ENCODE measurements around the gene TESK2.

Gene TESK2

DNA sequence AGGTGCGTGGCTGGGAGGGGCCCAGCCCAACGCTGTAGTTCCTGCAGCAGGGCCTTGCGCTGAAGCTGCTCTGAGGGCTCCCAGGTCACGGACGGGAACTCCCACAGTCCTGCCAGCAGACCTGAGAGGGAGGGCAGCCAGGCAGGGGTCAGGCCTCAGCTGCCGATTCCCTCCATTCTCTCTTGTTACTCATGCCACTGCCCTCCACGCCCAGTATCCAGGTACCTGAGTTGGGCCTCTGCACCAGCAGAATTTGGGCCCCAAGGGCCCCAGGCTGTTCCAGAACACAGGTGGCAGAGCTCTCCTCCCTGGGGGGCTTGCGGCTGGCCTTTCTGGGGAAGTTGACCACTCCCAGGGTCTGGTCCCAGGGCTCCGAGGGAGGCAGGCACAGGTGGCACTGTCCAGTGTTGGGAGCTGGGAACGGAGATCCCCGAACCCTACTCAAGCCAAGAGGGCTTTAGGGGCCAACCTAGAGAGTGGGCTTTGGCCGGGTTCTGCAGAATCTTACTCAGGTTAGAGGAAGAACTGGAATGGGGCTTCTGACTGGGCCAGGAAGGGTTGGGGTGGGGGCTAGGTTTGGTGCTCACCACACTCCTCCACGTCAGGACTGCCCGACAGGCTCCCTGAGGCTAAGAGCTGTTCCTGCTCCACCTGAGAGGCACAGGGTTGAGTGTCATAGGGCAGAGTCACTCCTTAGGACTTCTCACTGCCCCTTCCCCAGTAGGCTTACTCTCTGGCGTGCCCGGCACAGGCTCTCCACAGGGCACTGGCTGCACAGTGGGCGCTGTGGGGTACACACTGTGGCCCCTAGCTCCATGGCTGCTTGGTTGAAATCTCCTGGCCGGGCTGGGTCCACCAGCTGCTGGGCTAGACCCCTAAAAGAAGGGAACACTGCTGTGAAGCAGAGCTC is 159.3 kb downstream of the TESK2 start:
- DNase-seq = no peak

DNA sequence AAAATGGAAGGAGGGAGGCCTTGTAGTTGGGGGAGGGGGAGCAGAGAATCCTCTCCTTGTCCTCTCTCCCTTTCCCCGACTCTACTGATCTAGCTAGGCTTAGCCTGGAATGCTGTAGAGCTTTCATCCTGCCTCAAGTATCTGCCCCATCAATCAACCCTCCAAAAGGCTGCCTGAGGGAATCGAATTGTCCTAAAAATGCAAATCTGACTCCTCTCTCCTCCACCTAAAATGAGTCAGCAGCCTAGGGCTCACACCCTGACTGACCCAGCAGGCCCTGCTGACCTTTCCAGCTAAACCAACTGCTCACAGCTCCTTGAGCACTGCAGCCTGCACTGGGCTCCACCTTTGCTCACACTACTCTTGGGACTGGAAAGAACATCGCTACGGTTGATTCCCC is 161.5 kb downstream of the TESK2 start:
- peak; percentile 13 for DNase-seq

- DNase-seq = no peak
Observed at GRCh38 chr1:45328680-45329079, 162.3 kb downstream of the TESK2 start.

DNA sequence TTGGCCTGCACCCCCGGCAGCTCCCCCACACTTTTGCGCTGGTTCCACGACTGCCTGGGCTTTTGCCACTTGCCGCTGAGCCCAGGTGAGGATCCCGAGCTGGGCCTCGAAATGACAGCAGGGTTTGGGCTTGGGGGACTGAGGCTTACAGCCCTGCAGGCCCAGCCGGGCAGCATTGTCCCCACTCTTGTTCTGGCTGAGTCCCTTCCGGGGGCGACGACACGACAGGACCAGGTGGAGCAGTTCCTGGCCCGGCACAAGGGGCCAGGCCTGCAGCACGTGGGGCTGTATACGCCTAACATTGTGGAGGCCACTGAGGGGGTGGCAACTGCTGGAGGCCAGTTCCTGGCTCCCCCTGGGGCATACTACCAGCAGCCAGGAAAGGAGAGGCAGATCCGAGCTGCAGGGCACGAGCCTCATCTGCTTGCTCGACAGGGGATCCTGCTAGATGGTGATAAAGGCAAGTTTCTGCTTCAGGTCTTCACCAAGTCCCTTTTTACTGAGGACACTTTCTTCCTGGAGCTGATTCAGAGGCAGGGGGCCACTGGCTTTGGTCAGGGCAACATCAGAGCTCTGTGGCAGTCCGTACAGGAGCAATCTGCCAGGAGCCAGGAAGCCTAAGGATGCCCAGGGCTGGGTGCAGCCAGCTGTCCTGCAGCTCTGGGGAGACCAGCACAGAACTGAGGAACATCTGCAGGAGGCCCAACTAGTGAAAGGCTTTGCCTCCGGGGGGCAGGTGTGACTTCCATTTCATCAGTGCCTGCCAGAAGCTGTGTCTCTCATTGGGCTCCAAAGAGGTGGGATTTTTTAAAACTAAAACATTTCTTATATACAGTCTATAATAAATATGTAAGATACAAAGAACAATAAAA is 163.1 kb downstream of the TESK2 start:
- DNase-seq = peak; percentile 54

DNA sequence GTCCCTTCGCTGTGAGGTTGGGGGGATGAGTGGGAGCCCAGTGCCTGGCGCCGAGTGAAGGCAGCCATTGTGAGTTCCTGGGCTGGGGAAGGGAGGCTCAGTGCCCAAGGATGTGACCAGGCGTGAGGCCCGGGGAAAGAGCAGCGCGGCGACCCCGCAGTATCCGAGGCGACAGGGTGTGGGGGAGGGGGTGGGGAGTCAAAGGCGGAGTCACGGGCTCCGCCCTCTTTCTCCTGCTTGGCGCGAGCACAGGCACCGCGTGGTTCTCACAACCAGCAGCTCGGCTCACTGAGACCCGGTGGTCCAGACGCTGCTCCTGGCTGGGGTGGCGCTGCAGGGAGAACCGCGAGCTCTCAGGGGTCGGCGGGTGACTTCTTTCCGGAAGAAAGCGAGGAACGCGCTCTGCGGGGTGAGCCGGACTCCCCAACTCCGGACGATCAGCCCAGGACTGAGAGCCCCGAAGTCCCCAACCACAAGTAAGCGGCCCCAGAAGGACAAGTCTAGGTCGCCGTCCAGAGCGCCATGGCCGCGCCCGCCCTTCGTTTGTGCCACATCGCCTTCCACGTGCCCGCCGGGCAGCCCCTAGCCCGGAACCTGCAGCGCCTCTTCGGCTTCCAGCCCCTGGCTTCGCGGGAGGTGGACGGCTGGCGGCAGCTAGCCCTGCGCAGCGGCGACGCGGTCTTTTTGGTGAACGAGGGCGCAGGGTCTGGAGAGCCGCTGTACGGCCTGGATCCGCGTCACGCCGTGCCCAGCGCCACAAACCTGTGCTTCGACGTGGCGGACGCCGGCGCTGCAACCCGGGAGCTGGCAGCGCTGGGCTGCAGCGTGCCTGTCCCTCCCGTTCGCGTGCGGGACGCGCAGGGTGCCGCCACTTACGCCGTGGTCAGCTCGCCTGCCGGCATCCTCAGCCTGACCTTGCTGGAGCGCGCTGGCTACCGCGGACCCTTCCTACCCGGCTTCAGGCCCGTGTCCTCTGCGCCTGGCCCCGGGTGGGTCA is 164.0 kb downstream of the TESK2 start, which contains the start of gene HPDL:
HPDL (plus strand) TSS at position 269 of the 997 bp plus-strand sequence; CDS start at position 523, 254 bp downstream.
- peak; percentile 80 for DNase-seq

GRCh38 chr1:45325851-45326506 is 165.0 kb downstream of the TESK2 start:
- DNase-seq = peak; percentile 26

DNA sequence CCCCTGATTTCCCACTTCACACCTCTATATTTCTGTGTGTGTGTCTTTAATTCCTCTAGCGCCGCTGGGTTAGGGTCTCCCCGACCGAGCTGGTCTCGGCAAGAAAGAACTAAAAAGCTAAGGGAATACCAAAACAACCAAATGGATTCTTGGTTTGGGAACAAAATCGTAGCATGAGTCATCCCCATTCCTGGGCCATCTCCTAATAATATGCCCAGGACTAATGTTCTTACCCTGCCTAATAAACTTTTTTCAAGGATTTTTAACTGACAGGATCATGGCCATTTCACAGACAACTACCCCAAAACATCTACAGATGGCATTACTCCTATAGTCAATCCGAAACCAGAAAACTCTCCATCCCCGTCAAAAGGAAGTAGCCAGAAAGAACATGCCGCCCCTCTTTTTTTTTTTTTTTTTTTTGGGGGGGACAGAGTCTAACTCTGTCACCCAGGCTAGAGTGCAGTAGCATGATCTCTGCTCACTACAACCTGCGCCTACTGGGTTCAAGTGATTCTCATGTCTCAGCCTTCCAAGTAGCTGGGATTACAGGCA is 168.4 kb downstream of the TESK2 start:
- DNase-seq = no peak

DNA sequence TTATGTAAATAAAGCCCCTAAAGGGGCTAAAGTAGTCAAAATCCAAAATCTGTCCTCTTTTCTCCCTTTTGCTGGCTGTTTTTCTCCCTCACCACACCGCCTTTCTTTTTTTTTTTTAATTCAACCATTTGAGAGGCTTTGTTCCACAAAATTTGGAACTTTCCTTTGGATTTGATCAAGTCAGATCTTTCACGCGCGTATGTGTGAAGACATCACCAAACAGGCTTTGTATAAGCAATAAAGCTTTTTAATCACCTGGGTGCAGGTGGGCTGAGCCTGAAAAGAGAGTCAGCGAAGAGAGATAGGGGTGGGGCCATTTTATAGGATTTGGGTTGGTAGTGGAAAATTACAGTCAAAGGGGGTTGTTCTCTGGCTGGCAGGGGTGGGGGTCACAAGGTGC is 169.5 kb downstream of the TESK2 start:
- no peak for DNase-seq

DNA sequence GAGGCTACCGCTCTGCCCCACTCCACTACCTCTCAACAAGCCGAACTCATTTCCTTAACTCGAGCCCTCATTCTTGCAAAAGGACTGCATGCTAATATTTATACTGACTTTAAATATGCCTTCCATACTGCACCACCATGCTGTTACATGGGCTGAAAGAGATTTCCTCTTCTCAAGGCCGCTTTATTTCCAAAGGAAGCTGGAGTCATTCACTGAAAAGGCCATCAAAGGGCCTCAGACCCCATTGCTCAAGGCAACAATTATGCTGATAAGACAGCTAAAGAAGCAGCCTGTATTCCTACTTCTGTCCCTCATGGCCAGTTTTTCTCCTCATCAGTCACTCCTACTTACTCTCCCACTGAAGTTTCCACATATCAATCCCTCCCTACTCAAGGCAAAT is 171.2 kb downstream of the TESK2 start:
- DNase-seq = no peak

- DNase-seq = no peak
Observed at GRCh38 chr1:45317166-45317565, 173.8 kb downstream of the TESK2 start.

GRCh38 chr1:45314266-45314665 is 176.7 kb downstream of the TESK2 start:
- DNase-seq = no peak

- DNase-seq = no peak
Observed at GRCh38 chr1:45306905-45307304, 184.1 kb downstream of the TESK2 start.

DNA sequence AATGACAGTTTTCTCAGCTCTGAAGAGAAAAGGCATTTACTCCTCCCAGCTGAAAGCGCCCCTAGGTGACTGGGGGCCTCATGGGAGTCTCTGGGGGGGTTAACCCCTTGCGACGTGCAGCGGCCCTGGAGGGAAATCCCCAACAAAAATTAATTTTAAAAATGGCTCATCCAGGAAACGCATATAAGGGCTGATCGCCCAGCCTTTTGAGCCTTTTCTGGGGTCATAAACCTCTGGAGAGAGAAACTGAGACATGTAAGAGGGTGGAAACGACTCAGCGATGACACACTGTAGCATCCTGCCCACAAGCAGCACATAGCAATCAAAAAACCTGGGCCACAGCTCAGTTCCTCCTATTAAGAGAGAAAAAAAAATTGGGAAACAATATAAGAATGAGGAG is 184.6 kb downstream of the TESK2 start:
- no peak for DNase-seq

DNA sequence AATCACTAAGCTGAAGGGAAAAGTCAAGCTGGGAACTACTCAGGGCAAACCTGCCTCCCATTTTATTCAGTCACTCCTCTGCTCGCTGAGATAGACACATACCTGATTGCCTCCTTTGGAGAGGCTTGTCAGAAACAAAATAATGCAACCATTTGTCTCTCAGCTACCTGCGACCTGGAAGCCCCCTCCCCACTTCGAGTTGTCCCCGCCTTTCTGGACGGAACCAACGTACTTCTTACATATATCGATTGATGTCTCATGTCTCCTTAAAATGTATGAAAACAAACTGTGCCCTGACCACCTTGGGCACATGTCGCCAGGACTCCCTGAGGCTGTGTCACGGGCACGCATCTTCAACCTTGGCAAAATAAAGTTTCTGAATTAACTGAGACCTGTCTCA is 185.7 kb downstream of the TESK2 start:
- DNase-seq = no peak

- DNase-seq = peak; percentile 19
Observed at GRCh38 chr1:45304311-45305081, 186.5 kb downstream of the TESK2 start.

DNA sequence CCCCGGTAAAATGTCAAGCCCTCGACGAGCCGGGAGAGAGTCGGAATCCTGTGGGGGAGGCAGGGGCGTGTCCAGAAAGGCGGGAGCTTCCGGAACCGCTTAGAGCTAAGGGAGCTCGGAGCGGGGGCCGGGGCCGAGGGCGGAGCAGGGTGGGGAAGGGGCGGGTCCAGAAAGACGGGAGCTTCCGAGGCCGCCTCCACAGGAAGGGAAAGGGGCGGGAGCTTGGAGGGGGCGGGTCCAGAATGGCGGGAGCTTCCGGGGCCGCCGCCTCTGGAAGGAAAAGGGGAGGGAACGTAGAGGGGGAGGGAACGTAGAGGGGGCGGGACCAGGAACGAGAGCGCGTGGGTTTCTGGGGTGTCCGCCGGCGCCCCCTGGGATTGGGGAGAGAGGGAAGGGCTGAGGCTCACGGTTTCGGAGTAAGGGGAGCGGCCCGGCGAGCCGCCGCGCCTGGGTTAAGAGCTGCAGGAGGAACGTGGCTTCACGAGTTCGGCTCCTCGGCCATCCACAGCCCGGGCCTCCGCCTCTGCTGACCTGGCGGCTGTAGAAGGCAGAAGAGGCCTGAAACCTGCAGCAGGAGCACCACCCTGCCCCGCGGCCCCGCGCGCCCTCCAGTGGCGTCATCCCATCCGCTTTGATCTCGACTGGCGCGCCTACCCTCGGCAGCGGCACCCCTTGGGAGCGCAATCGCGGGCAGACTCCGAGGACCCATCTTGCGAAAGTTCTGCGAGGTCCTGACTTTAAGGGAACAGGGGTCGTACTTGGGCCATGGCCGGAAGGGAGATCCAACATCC is 187.2 kb downstream of the TESK2 start:
- DNase-seq = peak; percentile 99

GRCh38 chr1:45302505-45303150 is 188.3 kb downstream of the TESK2 start:
- no peak for DNase-seq

DNA sequence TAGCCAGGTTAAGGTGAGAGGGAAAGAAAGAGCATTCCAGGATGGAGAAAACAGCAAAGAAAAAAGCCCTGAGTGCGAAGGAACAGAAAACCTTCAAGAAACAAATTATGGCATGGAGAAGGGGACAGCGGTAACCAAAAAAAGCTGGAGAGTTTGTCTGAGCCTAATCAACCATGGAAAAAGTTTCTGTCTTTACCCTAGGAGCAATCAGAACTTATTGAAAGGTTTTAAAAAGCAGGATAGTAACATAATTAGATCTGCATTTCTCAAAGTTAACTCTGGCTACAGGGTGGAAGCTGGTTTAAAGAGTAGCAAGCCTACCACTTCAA is 190.3 kb downstream of the TESK2 start:
- DNase-seq = no peak

- DNase-seq = peak; percentile 91
Observed at GRCh38 chr1:45299981-45300668, 190.8 kb downstream of the TESK2 start.
